Adrenal gland (tissue), 12 donors: Measurements from ENCODE around the gene RABGAP1. TPM values are rescaled to one million over a fixed set of nuclear protein-coding genes. Genes with fewer than 3 reads are reported as not detected.

Experiments used
- DNase-seq, 7 donors: peaks; one replicate each; pipeline ENCODE4 v3.0.0-alpha.2; 2019 to 2020
- H3K27ac ChIP-seq, 5 donors: fragments of 200-600 bp; sonication (generic) in 4 of 5; 1 replicate in 3 of 5; 2 replicates in 2 of 5; pipeline versions ENCODE4 v1.5.1 to v1.8.0; 2016 to 2020; ENCODE audit warnings: mild to moderate bottlenecking in 1 of 5
- H3K27me3 ChIP-seq: fragments of 200-600 bp; 2 replicates; pipeline ENCODE4 v1.8.0; 2021
- H3K36me3 ChIP-seq, 2 donors: fragments of 200-600 bp; replicated peaks in 1 of 2; 1 replicate in 1 of 2; 2 replicates in 1 of 2; pipeline versions ENCODE4 v1.5.1 to v1.8.0; 2018 to 2022
- H3K4me1 ChIP-seq, 2 donors: fragments of 200-600 bp; replicated peaks in 1 of 2; 1 replicate in 1 of 2; 2 replicates in 1 of 2; pipeline versions ENCODE4 v1.5.1 to v1.8.0; 2018 to 2021
- H3K4me3 ChIP-seq, 4 donors: fragments of 200-600 bp; sonication (generic) in 3 of 4; one replicate each; pipeline ENCODE4 v1.5.1; 2016 to 2018
- H3K9me3 ChIP-seq, 3 donors: fragments of 200-600 bp; sonication (generic) in 1 of 3; replicated peaks in 1 of 3; 1 replicate in 2 of 3; 2 replicates in 1 of 3; pipeline versions ENCODE4 v1.5.1 to v1.8.0; 2016 to 2021
- POLR2A ChIP-seq, 2 donors: fragments of 450-650 bp; IDR thresholded peaks; one replicate each; pipeline ENCODE4 v1.6.1; 2017; ENCODE audit warnings: antibody characterized with exemption in 2 of 2, mild to moderate bottlenecking in 2 of 2, moderate library complexity in 1 of 2
- WGBS, 4 donors: extraction: QIAGEN DNeasy Blood & Tissue Kit in 2 of 4; methylation state at CpG; one replicate each; pipeline versions ENCODE4 v1.1.5 to v1.1.7; 2013 to 2017; 5-methylcytosine and 5-hydroxymethylcytosine counted together
- intact Hi-C, 2 donors: fragments of 100-400 bp; cut with DNase I; formaldehyde crosslinking; loops; one replicate each; pipeline versions ENCODE4 v1.14.1 to v1.15.0; 2022 to 2023
- polyA plus RNA-seq, 3 donors: library from polyadenylated mRNA; stranded (reverse); fragments of 200-250 nt in 2 of 3; fragments of 350-450 nt in 1 of 3; fragmentation: Illumina TruSeq in 1 of 3; extraction: RNeasy Lipid Tissue Mini Kit (QIAGEN cat#74804) in 1 of 3; gene quantifications; one replicate each; pipeline ENCODE4 v1.2.3, GENCODE V29; 2013 to 2014
- total RNA-seq, 9 donors: library from RNA; depleted of rRNA in 4 of 9; stranded (reverse); fragments of >200 nt in 4 of 9; fragments of 120-200 nt in 1 of 9; fragmentation: NEBNext Ultra II Directional in 1 of 9; extraction: Animal tissue kit (Norgen Biotek cat#: 25700) in 1 of 9; gene quantifications; one replicate each; pipeline versions ENCODE4 v1.1.0 to v1.2.4, GENCODE V29; 2013 to 2023
- TF ChIP-seq, protein P1 (sequence below), 6 experiments: fragments of 450-650 bp in 4 of 6; fragments of 200-600 bp in 2 of 6; sonication (generic) in 1 of 6; IDR thresholded peaks; 1 replicate in 5 of 6; 2 replicates in 1 of 6; pipeline versions ENCODE4 v1.5.1 to v1.8.0; 2016 to 2021; ENCODE audit warnings: antibody characterized with exemption in 6 of 6, mild to moderate bottlenecking in 2 of 6, moderate library complexity in 1 of 6
- donor health status: healthy with polysubstance abuse.
- donor health status: Bipolar disorder and iron deficiency.
- donor health status: DM: yes; HTN: yes; CAD: no.
- donor health status: DM: no; HTN: no; CAD: no.
- donor health status: DM: no; HTN: no; CAD: no.
- donor health status: DM: yes; HTN: yes; CAD: no.

RABGAP1 gene
- total and polyA plus RNA-seq, 12 donors, result 8.5 to 62.3 (median 34.3) TPM

DNA sequence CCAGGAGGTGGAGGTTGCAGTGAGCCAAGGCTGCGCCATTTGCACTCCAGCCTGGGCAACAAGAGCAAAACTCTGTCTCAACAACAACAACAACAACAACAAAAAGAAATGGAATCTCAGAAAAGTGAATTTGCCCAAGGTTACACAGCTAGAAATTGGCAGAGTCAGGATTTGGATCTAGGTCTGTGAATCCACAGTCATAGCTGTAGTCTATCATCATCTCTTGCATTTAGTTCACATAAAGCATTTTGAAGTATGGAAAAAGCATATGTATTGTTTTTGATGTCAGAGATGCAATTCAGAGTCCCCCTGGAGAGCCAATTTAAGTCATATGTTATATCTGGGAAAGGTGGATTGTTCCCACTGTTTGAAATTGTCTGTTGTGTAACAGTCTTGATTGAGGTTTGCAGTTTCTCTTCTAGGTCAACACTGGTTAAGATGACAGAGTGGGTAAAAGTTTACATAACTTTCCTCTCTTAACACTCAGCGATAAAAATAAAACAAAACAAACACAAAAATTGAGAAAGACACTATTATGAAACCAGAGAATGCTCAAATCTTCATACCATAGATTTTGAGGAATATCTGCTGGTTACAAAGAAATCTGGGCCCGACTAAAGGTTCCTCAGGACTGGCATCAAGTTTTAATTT is 71.2 kb downstream of the RABGAP1 start:
- intact Hi-C loops, result no loop called here
- Histone ChIP-seq H3K4me3 (no peak overlapping the region), H3K36me3 (peaks cover 0 to 7% of the 10 kb centered on the region in 2 donors), H3K27ac (no peak overlapping the region), H3K9me3 (no peaks in the 10 kb centered on the region), H3K4me1 (no peaks in the 10 kb centered on the region), H3K27me3 (no peaks in the 10 kb centered on the region)
- WGBS, 4 donors, result 84 to 91% (median 85%) methylated on average over 3 of the region's 3 CpGs
- TF ChIP-seq, protein P1, sequence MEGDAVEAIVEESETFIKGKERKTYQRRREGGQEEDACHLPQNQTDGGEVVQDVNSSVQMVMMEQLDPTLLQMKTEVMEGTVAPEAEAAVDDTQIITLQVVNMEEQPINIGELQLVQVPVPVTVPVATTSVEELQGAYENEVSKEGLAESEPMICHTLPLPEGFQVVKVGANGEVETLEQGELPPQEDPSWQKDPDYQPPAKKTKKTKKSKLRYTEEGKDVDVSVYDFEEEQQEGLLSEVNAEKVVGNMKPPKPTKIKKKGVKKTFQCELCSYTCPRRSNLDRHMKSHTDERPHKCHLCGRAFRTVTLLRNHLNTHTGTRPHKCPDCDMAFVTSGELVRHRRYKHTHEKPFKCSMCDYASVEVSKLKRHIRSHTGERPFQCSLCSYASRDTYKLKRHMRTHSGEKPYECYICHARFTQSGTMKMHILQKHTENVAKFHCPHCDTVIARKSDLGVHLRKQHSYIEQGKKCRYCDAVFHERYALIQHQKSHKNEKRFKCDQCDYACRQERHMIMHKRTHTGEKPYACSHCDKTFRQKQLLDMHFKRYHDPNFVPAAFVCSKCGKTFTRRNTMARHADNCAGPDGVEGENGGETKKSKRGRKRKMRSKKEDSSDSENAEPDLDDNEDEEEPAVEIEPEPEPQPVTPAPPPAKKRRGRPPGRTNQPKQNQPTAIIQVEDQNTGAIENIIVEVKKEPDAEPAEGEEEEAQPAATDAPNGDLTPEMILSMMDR (IDR thresholded peaks at IDR 0.05), result no peak
- no peak for TF ChIP-seq POLR2A (IDR thresholded peaks at IDR 0.05)
- no peak for DNase-seq

DNA sequence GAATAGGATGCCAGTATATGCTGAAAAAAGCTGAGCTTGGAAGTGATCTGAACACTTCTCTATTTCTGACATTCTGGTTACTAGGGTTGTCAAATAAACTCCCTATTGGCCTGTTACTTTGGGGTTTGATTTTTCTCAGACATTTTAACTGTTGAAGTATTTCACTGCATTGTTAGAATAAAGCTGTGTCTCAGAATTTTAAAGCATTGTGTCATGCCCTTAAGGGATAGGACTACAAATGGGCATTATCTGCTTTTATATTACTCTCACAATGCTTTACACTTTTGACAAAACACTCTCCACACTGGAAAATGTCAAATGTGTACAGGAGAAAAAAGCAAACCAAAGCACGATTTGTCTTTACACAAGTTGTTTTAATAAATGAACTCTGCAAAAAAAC is 75.8 kb downstream of the RABGAP1 start:
- Histone ChIP-seq H3K9me3 (no peaks in the 10 kb centered on the region), H3K36me3 (peaks cover 0 to 11% of the 10 kb centered on the region in 2 donors), H3K27ac (no peak overlapping the region), H3K27me3 (no peaks in the 10 kb centered on the region), H3K4me1 (no peaks in the 10 kb centered on the region), H3K4me3 (no peak overlapping the region)
- DNase-seq, result no peak
- TF ChIP-seq, protein P1 (IDR thresholded peaks at IDR 0.05), result no peak
- no peak for TF ChIP-seq POLR2A (IDR thresholded peaks at IDR 0.05)
- WGBS, 4 donors, result 87 to 92% (median 90%) methylated on average over 1 of the region's 1 CpG
- intact Hi-C loops, result no loop called here

DNA sequence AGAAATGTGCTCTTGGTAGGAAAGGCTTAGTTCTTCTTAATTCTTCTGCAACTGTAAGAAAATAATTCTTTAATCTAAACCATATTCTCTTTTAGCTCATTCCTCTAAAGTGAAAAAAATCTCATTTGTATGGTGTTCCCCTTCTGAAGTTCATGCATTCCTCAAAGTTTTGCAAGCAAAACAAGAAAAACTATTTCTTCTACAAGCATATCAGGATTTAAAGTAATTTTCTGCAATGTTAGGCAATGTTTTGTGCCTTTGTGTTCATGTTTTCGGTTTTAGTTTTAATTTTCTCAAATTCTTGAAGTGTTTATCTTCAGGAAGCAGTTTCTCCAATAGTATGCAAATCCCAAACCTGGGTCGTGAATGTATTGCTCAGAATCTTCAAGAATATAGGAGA is 80.0 kb downstream of the RABGAP1 start:
- WGBS, 4 donors, result 62 to 69% (median 65%) methylated on average over 2 of the region's 2 CpGs
- peaks cover 0 to 11% of the 10 kb centered on the region in 2 donors for H3K36me3 ChIP-seq
- DNase-seq, result no peak
- H3K4me1 ChIP-seq, result no peaks in the 10 kb centered on the region
- no peaks in the 10 kb centered on the region for H3K9me3 ChIP-seq
- H3K27me3 ChIP-seq, result no peaks in the 10 kb centered on the region
- H3K4me3 ChIP-seq, result no peak overlapping the region
- no peak overlapping the region for H3K27ac ChIP-seq
- TF ChIP-seq, protein P1 (IDR thresholded peaks at IDR 0.05), result no peak
- TF ChIP-seq POLR2A (IDR thresholded peaks at IDR 0.05), result no peak
- intact Hi-C loops, result no loop called here

DNA sequence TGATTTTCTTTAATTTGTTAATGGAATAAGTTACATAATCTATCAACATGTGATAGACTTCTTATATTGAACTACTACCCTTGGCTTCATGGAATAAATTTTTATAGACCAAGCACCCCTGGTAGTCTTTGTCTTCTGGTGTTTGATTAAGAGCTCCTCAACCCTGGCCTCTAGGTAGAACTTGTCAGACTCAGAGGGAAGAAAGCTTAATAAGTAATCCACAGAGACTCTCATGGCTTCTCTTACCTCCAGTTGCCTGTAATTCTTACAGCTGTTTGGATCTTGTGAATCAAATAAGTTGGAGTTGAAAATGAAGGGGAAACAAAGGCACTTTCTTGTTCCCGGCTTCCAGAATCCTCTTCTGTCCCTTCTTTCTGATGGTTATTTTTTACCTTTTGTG is 85.6 kb downstream of the RABGAP1 start:
- no peaks in the 10 kb centered on the region for H3K36me3 ChIP-seq
- no peak overlapping the region for H3K4me3 ChIP-seq
- H3K9me3 ChIP-seq, result no peaks in the 10 kb centered on the region
- intact Hi-C loops, result no loop called here
- H3K4me1 ChIP-seq, result no peaks in the 10 kb centered on the region
- H3K27me3 ChIP-seq, result no peaks in the 10 kb centered on the region
- no peak overlapping the region for H3K27ac ChIP-seq
- WGBS, 4 donors, result 97 to 100% (median 99%) methylated on average over 1 of the region's 1 CpG
- no peak for DNase-seq
- TF ChIP-seq, protein P1 (IDR thresholded peaks at IDR 0.05), result no peak
- no peak for TF ChIP-seq POLR2A (IDR thresholded peaks at IDR 0.05)
